ENCODE measurements around the gene SMARCAL1.

GRCh38 chr2:216453955-216454614, 41.8 kb downstream of the SMARCAL1 start:
- TF ChIP-seq, protein P1, sequence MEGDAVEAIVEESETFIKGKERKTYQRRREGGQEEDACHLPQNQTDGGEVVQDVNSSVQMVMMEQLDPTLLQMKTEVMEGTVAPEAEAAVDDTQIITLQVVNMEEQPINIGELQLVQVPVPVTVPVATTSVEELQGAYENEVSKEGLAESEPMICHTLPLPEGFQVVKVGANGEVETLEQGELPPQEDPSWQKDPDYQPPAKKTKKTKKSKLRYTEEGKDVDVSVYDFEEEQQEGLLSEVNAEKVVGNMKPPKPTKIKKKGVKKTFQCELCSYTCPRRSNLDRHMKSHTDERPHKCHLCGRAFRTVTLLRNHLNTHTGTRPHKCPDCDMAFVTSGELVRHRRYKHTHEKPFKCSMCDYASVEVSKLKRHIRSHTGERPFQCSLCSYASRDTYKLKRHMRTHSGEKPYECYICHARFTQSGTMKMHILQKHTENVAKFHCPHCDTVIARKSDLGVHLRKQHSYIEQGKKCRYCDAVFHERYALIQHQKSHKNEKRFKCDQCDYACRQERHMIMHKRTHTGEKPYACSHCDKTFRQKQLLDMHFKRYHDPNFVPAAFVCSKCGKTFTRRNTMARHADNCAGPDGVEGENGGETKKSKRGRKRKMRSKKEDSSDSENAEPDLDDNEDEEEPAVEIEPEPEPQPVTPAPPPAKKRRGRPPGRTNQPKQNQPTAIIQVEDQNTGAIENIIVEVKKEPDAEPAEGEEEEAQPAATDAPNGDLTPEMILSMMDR (IDR thresholded peaks at IDR 0.05), result no peak
- no peak for TF ChIP-seq POLR2A (IDR thresholded peaks at IDR 0.05)
